GM12891 (cell line): ENCODE results near the gene UGT1A8.

ENCODE experiments used
- DNase-seq: peaks from one replicate; pipeline ENCODE4 v3.0.0; 2011; ENCODE audit warnings: low spot score; ENCODE audit not compliant: insufficient read length
- FAIRE-seq: peaks from 2 replicates; lab custom pipeline; 2011; peaks lifted over from hg19 to GRCh38; lab: Jason Lieb, UNC
- PAX5 ChIP-seq: IDR thresholded peaks from 2 replicates; pipeline ENCODE4 v1.6.1; 2011; ENCODE audit warnings: low read length, moderate library complexity, mild to moderate bottlenecking; ENCODE audit not compliant: insufficient read depth, severe bottlenecking
- POLR2A ChIP-seq: IDR thresholded peaks from 2 replicates; pipeline ENCODE4 v1.6.1; 2011; ENCODE audit warnings: low read depth, low read length, control low read depth
- POLR2AphosphoS5 ChIP-seq: IDR thresholded peaks from 2 replicates; pipeline ENCODE4 v1.6.1; 2011; ENCODE audit warnings: low read depth, low read length, control low read depth
- POU2F2 ChIP-seq: IDR thresholded peaks from 2 replicates; pipeline ENCODE4 v1.6.1; 2011; ENCODE audit warnings: low read depth, mild to moderate bottlenecking, control low read depth, low read length, moderate library complexity
- SPI1 ChIP-seq: IDR thresholded peaks from 2 replicates; pipeline ENCODE4 v1.6.1; 2011; ENCODE audit warnings: low read depth, low read length, control low read depth
- TAF1 ChIP-seq: IDR thresholded peaks from 2 replicates; pipeline ENCODE4 v1.6.1; 2011; ENCODE audit warnings: low read depth, low read length, control low read depth

The UGT1A8 gene

DNA sequence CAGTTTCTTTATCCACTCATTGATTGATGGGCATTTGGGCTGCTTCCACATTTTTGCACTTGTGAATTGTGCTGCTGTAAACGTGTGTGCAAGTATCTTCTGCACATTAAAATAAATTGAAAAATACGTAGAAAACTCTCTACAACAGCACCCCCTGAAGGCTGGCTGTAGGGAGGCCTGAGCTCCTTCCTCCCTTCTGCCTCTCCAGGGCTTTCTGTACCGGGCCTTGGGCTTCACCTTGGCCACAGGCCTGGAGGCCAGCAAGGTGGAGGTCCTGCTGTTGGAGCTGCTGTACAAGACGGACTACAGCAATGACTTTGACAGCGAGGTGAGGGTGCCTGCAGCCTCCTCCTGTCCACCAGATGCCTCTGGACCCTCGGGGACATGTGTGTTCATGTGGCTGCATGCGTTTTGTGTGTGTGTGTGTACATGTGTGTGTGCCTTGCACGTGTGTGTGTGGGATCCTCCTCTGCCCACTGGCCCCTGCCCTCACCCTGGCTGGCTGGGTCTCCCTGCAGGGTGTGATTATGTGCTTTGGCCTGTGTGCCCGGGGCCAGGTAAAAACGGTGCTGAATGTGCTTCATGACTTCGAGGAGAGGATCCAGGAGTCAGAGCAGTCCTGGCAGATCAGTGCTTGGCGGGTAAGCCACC, 189.9 kb downstream of the UGT1A8 start:
- FAIRE-seq (no peak), DNase-seq (no peak)
- no peak for TF ChIP-seq PAX5
- no peak for TF ChIP-seq POLR2AphosphoS5
- no peak for TF ChIP-seq POU2F2
- TF ChIP-seq SPI1 = no peak
- no peak for TF ChIP-seq POLR2A
- TF ChIP-seq TAF1 = no peak

- TF ChIP-seq SPI1 (no peak), PAX5 (no peak), POLR2A (no peak), POLR2AphosphoS5 (no peak), POU2F2 (no peak), TAF1 (no peak)
- FAIRE-seq (no peak), DNase-seq (no peak)
Measured at GRCh38 chr2:233807966-233808935, 190.8 kb downstream of the UGT1A8 start.

DNA sequence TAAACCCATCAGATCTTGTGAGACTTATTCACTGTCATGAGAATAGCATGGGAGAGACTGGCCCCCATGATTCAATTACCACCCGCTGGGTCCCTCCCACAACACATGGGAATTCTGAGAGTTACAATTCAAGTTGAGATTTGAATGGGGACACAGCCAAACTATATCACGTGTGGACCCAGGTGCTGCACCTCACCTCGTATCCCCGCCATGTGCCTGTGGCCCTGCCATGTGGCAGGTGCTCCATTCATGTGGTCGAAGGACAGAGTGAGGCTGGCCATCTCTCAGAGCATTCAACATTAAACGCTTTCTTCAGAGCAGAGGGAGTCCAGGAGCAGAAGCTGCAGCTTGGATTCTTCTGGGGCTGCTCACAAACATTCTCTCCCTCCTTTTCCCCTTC, 193.0 kb downstream of the UGT1A8 start:
- DNase-seq (no peak), FAIRE-seq (no peak)

GRCh38 chr2:233811087-233811486, 193.7 kb downstream of the UGT1A8 start:
- FAIRE-seq = no peak
- no peak for DNase-seq
- no peak for TF ChIP-seq POLR2AphosphoS5
- no peak for TF ChIP-seq SPI1
- TF ChIP-seq POLR2A = no peak
- no peak for TF ChIP-seq PAX5
- no peak for TF ChIP-seq TAF1
- TF ChIP-seq POU2F2 = no peak

More for the DNA sequence above, 193.0 kb downstream of the UGT1A8 start:
- TF ChIP-seq TAF1 (no peak), POLR2AphosphoS5 (no peak), POLR2A (no peak), PAX5 (no peak), POU2F2 (no peak), SPI1 (no peak)

DNA sequence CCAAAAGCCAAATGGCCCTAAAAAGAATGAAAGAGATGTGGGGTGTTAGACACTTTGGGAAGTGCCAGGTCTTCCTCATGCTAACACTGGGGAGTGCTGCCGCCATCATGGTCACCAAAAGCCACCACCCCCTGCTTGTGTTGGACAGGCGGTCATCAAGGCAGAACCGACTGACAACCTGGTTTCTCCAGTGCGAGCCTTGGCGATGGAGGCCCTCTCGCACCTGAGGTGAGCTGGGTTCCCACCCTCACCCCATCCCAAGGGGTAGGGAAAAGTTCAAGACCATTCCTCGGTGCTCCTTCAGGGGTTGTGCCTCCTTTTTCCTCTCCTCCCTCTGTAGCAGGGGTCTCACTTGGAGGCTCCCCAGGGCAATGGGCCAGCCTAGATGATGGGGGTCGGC, 194.3 kb downstream of the UGT1A8 start:
- DNase-seq (no peak), FAIRE-seq (no peak)
- no peak for TF ChIP-seq PAX5
- no peak for TF ChIP-seq POU2F2
- TF ChIP-seq TAF1 = no peak
- no peak for TF ChIP-seq POLR2A
- TF ChIP-seq POLR2AphosphoS5 = no peak
- TF ChIP-seq SPI1 = no peak

GRCh38 chr2:233813236-233814055, 196.0 kb downstream of the UGT1A8 start:
- DNase-seq (no peak), FAIRE-seq (no peak)
- TF ChIP-seq TAF1 (no peak), POU2F2 (no peak), PAX5 (no peak), POLR2AphosphoS5 (no peak), SPI1 (no peak), POLR2A (no peak)

- TF ChIP-seq TAF1 (no peak), POLR2AphosphoS5 (no peak), PAX5 (no peak), POU2F2 (no peak), POLR2A (no peak), SPI1 (no peak)
- DNase-seq = no peak
- no peak for FAIRE-seq
Measured at GRCh38 chr2:233814056-233814835, 196.8 kb downstream of the UGT1A8 start.

GRCh38 chr2:233815861-233816260, 198.4 kb downstream of the UGT1A8 start:
- DNase-seq (no peak), FAIRE-seq (no peak)
- TF ChIP-seq POLR2AphosphoS5 (no peak), TAF1 (no peak), PAX5 (no peak), SPI1 (no peak), POU2F2 (no peak), POLR2A (no peak)
